Fibroblast of pulmonary artery (primary cell): Measurements from ENCODE around the gene TFF1.

ENCODE experiments used
- DNase-seq: peaks from one replicate; pipeline ENCODE4 v3.0.0-alpha.2; 2010; ENCODE audit warnings: low read depth
- H3K4me3 ChIP-seq: replicated peaks from 2 replicates; pipeline ENCODE4 v1.5.1; 2011; ENCODE audit warnings: low read depth, mild to moderate bottlenecking, control low read depth, low read length, moderate library complexity
- CTCF ChIP-seq: IDR thresholded peaks from 2 replicates; pipeline ENCODE4 v1.5.1; 2011; ENCODE audit warnings: mild to moderate bottlenecking, control low read depth, low read length, inconsistent platforms; ENCODE audit errors: missing control alignments

The TFF1 gene

GRCh38 chr21:42321231-42321630 is 45.1 kb downstream of the TFF1 start:
- no peak overlapping the region for H3K4me3 ChIP-seq
- no peak for TF ChIP-seq CTCF
- no peak for DNase-seq

GRCh38 chr21:42320791-42321190 is 45.5 kb downstream of the TFF1 start:
- DNase-seq = no peak
- no peak for TF ChIP-seq CTCF
- no peak overlapping the region for H3K4me3 ChIP-seq

GRCh38 chr21:42319851-42320572 is 46.3 kb downstream of the TFF1 start:
- H3K4me3 ChIP-seq = no peak overlapping the region
- no peak for TF ChIP-seq CTCF
- no peak for DNase-seq

GRCh38 chr21:42319376-42319775 is 47.0 kb downstream of the TFF1 start:
- no peak for TF ChIP-seq CTCF
- DNase-seq = no peak
- H3K4me3 ChIP-seq = no peak overlapping the region

GRCh38 chr21:42317826-42318746 is 48.2 kb downstream of the TFF1 start:
- H3K4me3 ChIP-seq = no peak overlapping the region
- no peak for TF ChIP-seq CTCF
- DNase-seq = no peak

GRCh38 chr21:42317341-42317741 is 49.0 kb downstream of the TFF1 start:
- DNase-seq = no peak
- H3K4me3 ChIP-seq = no peak overlapping the region
- TF ChIP-seq CTCF = no peak
